ENCODE measurements around the gene RAI1.

DNA sequence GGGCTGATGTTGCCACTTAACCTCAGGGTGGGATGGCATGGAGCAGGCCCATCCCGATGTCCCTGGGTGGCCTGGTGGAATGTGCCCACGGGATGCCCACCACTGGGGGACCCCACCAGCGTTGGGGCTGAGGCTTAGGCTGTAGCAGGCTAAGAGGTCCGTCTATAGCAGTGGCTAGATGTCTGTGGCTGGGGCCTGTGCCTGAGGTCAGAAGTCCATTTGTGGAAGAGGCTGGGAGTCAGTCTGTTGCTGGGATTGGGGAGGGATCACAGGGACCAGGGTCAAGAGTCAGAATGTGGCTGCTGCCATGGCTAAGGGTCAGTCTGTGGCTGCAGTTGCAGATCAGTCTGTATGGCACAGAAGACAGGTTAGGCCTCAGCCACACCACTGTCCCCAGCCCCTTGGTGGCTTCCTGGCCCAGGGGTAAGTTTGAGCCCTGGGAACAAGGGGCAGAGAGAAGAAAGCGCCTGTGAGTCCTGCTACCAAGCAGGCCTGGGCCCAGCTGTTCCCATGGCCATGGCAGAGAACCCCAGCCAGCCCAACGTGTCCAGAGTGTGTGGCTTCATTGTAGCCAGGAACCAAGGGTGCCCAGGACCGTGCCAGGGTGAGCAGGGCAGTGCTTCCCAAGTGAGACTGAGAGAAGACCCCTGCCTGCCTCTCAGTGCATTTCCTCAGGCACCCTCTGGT is 35.7 kb downstream of the RAI1 start:
- TF ChIP-seq POLR2AphosphoS5 (IDR thresholded peaks at IDR 0.05; ENCODE audit: borderline replicate concordance, low read depth, low read length) (no peak), EZH2 (IDR thresholded peaks at IDR 0.05) (no peak), FOXP2 (optimal IDR thresholded peaks at IDR 0.05; ENCODE audit: control extremely low read depth, extremely low read length, insufficient read depth) (no peak)
